MCF 10A (cell line): ENCODE measurements around the gene WDR7. TPM values are rescaled to one million over a fixed set of nuclear protein-coding genes. Genes with fewer than 3 reads are reported as not detected.

ENCODE experiments used
- BruUV-seq: library from RNA; stranded (reverse); fragments of 400-500 nt; replicated peaks from 2 replicates; lab custom pipeline; 2021; lab: Mats Ljungman, UMichigan
- CTCF ChIA-PET: fragments of 300-600 bp; sonication (Branson Sonifier 250); formaldehyde crosslinking; extraction: SDS; loops from one replicate; lab custom pipeline; 2021; ENCODE audit warnings: antibody characterized with exemption, inconsistent platforms; lab: Yijun Ruan, JAX
- POLR2A ChIA-PET: fragments of 300-600, 350-650 bp; sonication (Branson Sonifier 250); formaldehyde crosslinking; extraction: SDS; loops from one replicate; lab custom pipeline; 2020; ENCODE audit warnings: antibody characterized with exemption, inconsistent platforms; lab: Yijun Ruan, JAX
- DNase-seq: peaks from one replicate; pipeline ENCODE4 v3.0.0-alpha.2; 2018; ENCODE audit not compliant: unreplicated experiment
- H3K27ac Mint-ChIP-seq: one replicate; pipeline ENCODE4 v1.8.0; 2022; ENCODE audit warnings: mild to moderate bottlenecking, low read depth, mixed read lengths; ENCODE audit not compliant: unreplicated experiment
- H3K27me3 Mint-ChIP-seq: one replicate; pipeline ENCODE4 v1.8.0; 2022; ENCODE audit warnings: mixed read lengths; ENCODE audit not compliant: insufficient read depth, unreplicated experiment
- H3K36me3 Mint-ChIP-seq: one replicate; pipeline ENCODE4 v1.8.0; 2022; ENCODE audit warnings: mild to moderate bottlenecking, moderate library complexity, mixed read lengths; ENCODE audit not compliant: insufficient read depth, unreplicated experiment
- H3K4me1 Mint-ChIP-seq: one replicate; pipeline ENCODE4 v1.8.0; 2022; ENCODE audit warnings: mixed read lengths; ENCODE audit not compliant: insufficient read depth, unreplicated experiment
- H3K4me3 Mint-ChIP-seq: one replicate; pipeline ENCODE4 v1.8.0; 2022; ENCODE audit warnings: mild to moderate bottlenecking, moderate library complexity, mixed read lengths; ENCODE audit not compliant: unreplicated experiment
- H3K9me3 Mint-ChIP-seq: one replicate; pipeline ENCODE4 v1.8.0; 2022; ENCODE audit warnings: mixed read lengths; ENCODE audit not compliant: unreplicated experiment
- CTCF ChIP-seq: fragments of 200-600 bp; IDR thresholded peaks from one replicate; pipeline ENCODE4 v1.8.0; 2022; ENCODE audit warnings: antibody characterized with exemption, mild to moderate bottlenecking; ENCODE audit not compliant: unreplicated experiment
- intact Hi-C: fragments of 100-400 bp; cut with micrococcal nuclease; formaldehyde crosslinking; loops from 2 replicates; pipeline ENCODE4 v1.14.1; 2022
- total RNA-seq: library from RNA; stranded (reverse); gene quantifications from 2 replicates; pipeline ENCODE4 v1.2.3, GENCODE V29; 2022

WDR7 gene
- total RNA-seq, 1 experiment from 2014 or later = 12.6 TPM

GRCh38 chr18:57086163-57086562 is 435.0 kb downstream of the WDR7 start:
- H3K4me3 Mint-ChIP-seq = no peak overlapping the region
- H3K27ac Mint-ChIP-seq = no peak overlapping the region
- CTCF ChIA-PET = interaction anchor here (0.7 kb wide), 1 partner anchor 82 kb away, joined by 3 read pairs; no protein-coding TSS in a partner anchor
- peaks cover 23% of the 10 kb centered on the region for H3K4me1 Mint-ChIP-seq
- H3K27me3 Mint-ChIP-seq = no peaks in the 10 kb centered on the region
- POLR2A ChIA-PET = no interaction called here
- no peak for TF ChIP-seq CTCF
- intact Hi-C loops = no loop called here
- H3K9me3 Mint-ChIP-seq = no peaks in the 10 kb centered on the region
- no peaks in the 10 kb centered on the region for H3K36me3 Mint-ChIP-seq
- DNase-seq = no peak
- no TSS peak for BruUV-seq

Other genes starting within 250 kb of the WDR7 start
- gene TXNL1, start 12.8 kb upstream of the WDR7 start, total RNA-seq = 86.6 and 97.4 TPM in 2 replicates